Measurements from ENCODE around the gene TMEM98.

- TF ChIP-seq CTCF (IDR thresholded peaks at IDR 0.05) (no peak), ZFX (IDR thresholded peaks at IDR 0.05; ENCODE audit: borderline replicate concordance) (no peak)
Measured at GRCh38 chr17:32953857-32954256, 25.9 kb downstream of the TMEM98 start.
